Stimulated activated CD4-positive, alpha-beta T cell treated with anti-CD3 and anti-CD28 coated beads, Interleukin-12 subunit alpha, Interleukin-12 subunit beta, amount 100 ng/mL, for 4 hours (primary cell): ENCODE measurements around the gene FAM240A.

Experiments used
- DNase-seq: peaks from one replicate; pipeline ENCODE4 v3.0.0-alpha.2; 2020

The FAM240A gene

GRCh38 chr3:46628901-46629369 lies 16.6 kb downstream of the FAM240A start:
- DNase-seq = no peak

- peak; percentile 78 for DNase-seq
Measured at GRCh38 chr3:46629551-46630517, 17.5 kb downstream of the FAM240A start.

GRCh38 chr3:46632792-46633191 lies 20.5 kb downstream of the FAM240A start:
- DNase-seq = no peak

GRCh38 chr3:46634856-46635255 lies 22.5 kb downstream of the FAM240A start:
- DNase-seq = no peak

- DNase-seq = no peak
Measured at GRCh38 chr3:46639221-46639620, 26.9 kb downstream of the FAM240A start.

GRCh38 chr3:46640927-46641326 lies 28.6 kb downstream of the FAM240A start:
- no peak for DNase-seq

- no peak for DNase-seq
Measured at GRCh38 chr3:46642971-46643370, 30.6 kb downstream of the FAM240A start.

GRCh38 chr3:46643701-46644100 lies 31.4 kb downstream of the FAM240A start:
- DNase-seq = no peak

GRCh38 chr3:46646700-46647099 lies 34.4 kb downstream of the FAM240A start:
- DNase-seq = no peak

- no peak for DNase-seq
Measured at GRCh38 chr3:46648096-46648495, 35.8 kb downstream of the FAM240A start.

- DNase-seq = no peak
Measured at GRCh38 chr3:46649436-46649835, 37.1 kb downstream of the FAM240A start.

GRCh38 chr3:46651084-46651483 lies 38.8 kb downstream of the FAM240A start:
- DNase-seq = no peak

- DNase-seq = no peak
Measured at GRCh38 chr3:46655271-46655670, 42.9 kb downstream of the FAM240A start.

GRCh38 chr3:46656778-46657556 lies 44.6 kb downstream of the FAM240A start:
- DNase-seq = no peak

GRCh38 chr3:46659285-46659684 lies 47.0 kb downstream of the FAM240A start:
- no peak for DNase-seq

- DNase-seq = no peak
Measured at GRCh38 chr3:46660003-46660402, 47.7 kb downstream of the FAM240A start.

GRCh38 chr3:46660543-46661523 lies 48.5 kb downstream of the FAM240A start:
- no peak for DNase-seq

- DNase-seq = no peak
Measured at GRCh38 chr3:46661776-46662766, 49.7 kb downstream of the FAM240A start.

GRCh38 chr3:46662771-46663551 lies 50.6 kb downstream of the FAM240A start:
- no peak for DNase-seq

- no peak for DNase-seq
Measured at GRCh38 chr3:46663591-46664135, 51.3 kb downstream of the FAM240A start.
